Pancreas (tissue), 10 donors: Measurements from ENCODE around the gene ERMP1. TPM values are rescaled to one million over a fixed set of nuclear protein-coding genes. Genes with fewer than 3 reads are reported as not detected.

Source experiments
- ATAC-seq, 4 donors: fragments of 200-7000 bp; cut with Tn5 transposase; one replicate each; pipeline versions ENCODE4 v1.8.0 to v1.9.1; 2020; ENCODE audit warnings: mild to moderate bottlenecking in 4 of 4, moderate library complexity in 4 of 4
- DNase-seq, 6 donors: peaks; one replicate each; pipeline ENCODE4 v3.0.0-alpha.2; 2020
- FAIRE-seq: peaks from 2 replicates; lab custom pipeline; 2012; peaks lifted over from hg19 to GRCh38; lab: Jason Lieb, UNC
- H3K27ac ChIP-seq, 4 donors: fragments of 200-600 bp; sonication (generic); 1 replicate in 3 of 4; 2 replicates in 1 of 4; pipeline versions ENCODE4 v1.5.0 to v1.8.0; 2020
- H3K27me3 ChIP-seq, 4 donors: fragments of 200-600 bp; one replicate each; pipeline ENCODE4 v1.8.0; 2021
- H3K36me3 ChIP-seq, 3 donors: fragments of 200-600 bp; sonication (generic) in 1 of 3; one replicate each; pipeline versions ENCODE4 v1.5.0 to v1.8.0; 2020 to 2021
- H3K4me1 ChIP-seq, 3 donors: fragments of 200-600 bp; one replicate each; pipeline ENCODE4 v1.8.0; 2021
- H3K4me3 ChIP-seq, 4 donors: fragments of 200-600 bp; sonication (generic) in 2 of 4; one replicate each; pipeline versions ENCODE4 v1.5.0 to v1.8.0; 2020 to 2021
- H3K9me3 ChIP-seq, 4 donors: fragments of 200-600 bp; one replicate each; pipeline ENCODE4 v1.8.0; 2021
- WGBS, 2 donors: extraction: QIAGEN DNeasy Blood & Tissue Kit; methylation state at CpG; one replicate each; pipeline ENCODE4 v1.1.7; 2013; 5-methylcytosine and 5-hydroxymethylcytosine counted together
- intact Hi-C, 3 donors: fragments of 100-400 bp; cut with DNase I; formaldehyde crosslinking; loops; one replicate each; pipeline versions ENCODE4 v1.11.1 to v1.14.2; 2022
- polyA plus RNA-seq, 2 donors: library from polyadenylated mRNA; stranded (reverse); fragments of 200-250 nt; gene quantifications; one replicate each; pipeline ENCODE4 v1.2.3, GENCODE V29; 2013
- total RNA-seq, 6 donors: library from RNA; stranded (reverse); fragmentation: NEBNext Ultra II Directional in 4 of 6; extraction: Animal tissue kit (Norgen Biotek cat#: 25700) in 4 of 6; gene quantifications; one replicate each; pipeline versions ENCODE4 v1.2.1 to v1.2.4, GENCODE V29; 2021 to 2023
- TF ChIP-seq, protein P1 (sequence below), 4 donors: fragments of 200-600 bp; sonication (generic) in 3 of 4; IDR thresholded peaks; one replicate each; pipeline versions ENCODE4 v1.5.0 to v1.8.0; 2021; ENCODE audit warnings: antibody characterized with exemption in 4 of 4
- donor health status: healthy with polysubstance abuse.
- donor health status: DM: no; HTN: no; CAD: no; lungs with moderate emphysema.
- donor health status: DM: no; HTN: no; CAD: no.
- donor health status: control.
- donor health status: control.
- donor health status: Bipolar disorder and iron deficiency.
- donor health status: DM: yes; HTN: yes; CAD: no.
- donor health status: DM: no; HTN: no; CAD: no.
- donor health status: DM: no; HTN: no; CAD: no.
- donor health status: DM: yes; HTN: yes; CAD: no.

Gene ERMP1
- total and polyA plus RNA-seq, 8 donors = 2.1 to 15.5 (median 7.7) TPM

DNA sequence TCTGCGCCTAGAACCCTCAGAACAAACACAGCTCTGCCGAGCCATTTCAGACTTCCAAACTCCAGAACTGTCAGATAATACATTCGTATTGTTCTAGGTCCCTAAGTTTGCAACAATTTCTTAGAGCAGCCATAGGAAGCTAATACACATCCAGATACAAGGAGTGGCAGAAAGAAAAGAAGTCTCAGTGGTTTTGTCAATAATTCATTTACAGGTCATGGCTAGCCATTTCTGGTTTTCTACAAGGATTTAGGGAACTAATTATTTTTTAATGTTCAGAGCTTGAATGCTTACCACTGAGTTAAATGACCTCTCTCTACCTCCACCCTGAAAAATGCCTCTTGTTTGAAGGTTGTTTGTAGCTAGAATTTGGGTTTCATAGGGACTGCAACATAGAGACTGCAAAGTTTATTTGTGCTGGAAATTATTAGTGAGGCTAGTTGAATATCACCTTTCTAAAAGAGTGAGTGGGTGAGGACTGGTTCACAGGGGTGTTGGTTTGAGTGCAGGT lies 15.5 kb upstream of the ERMP1 start:
- H3K27ac ChIP-seq = no peak overlapping the region
- no peaks in the 10 kb centered on the region for H3K36me3 ChIP-seq
- H3K4me1 ChIP-seq = no peaks in the 10 kb centered on the region
- TF ChIP-seq, protein P1, sequence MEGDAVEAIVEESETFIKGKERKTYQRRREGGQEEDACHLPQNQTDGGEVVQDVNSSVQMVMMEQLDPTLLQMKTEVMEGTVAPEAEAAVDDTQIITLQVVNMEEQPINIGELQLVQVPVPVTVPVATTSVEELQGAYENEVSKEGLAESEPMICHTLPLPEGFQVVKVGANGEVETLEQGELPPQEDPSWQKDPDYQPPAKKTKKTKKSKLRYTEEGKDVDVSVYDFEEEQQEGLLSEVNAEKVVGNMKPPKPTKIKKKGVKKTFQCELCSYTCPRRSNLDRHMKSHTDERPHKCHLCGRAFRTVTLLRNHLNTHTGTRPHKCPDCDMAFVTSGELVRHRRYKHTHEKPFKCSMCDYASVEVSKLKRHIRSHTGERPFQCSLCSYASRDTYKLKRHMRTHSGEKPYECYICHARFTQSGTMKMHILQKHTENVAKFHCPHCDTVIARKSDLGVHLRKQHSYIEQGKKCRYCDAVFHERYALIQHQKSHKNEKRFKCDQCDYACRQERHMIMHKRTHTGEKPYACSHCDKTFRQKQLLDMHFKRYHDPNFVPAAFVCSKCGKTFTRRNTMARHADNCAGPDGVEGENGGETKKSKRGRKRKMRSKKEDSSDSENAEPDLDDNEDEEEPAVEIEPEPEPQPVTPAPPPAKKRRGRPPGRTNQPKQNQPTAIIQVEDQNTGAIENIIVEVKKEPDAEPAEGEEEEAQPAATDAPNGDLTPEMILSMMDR (IDR thresholded peaks at IDR 0.05) = no peak
- intact Hi-C loops = no loop called here
- no peaks in the 10 kb centered on the region for H3K9me3 ChIP-seq
- WGBS, 2 donors = 67 to 69% methylated on average over 3 of the region's 3 CpGs
- no peak for ATAC-seq
- FAIRE-seq = no peak
- no peak overlapping the region for H3K4me3 ChIP-seq
- no peaks in the 10 kb centered on the region for H3K27me3 ChIP-seq
- no peak for DNase-seq

DNA sequence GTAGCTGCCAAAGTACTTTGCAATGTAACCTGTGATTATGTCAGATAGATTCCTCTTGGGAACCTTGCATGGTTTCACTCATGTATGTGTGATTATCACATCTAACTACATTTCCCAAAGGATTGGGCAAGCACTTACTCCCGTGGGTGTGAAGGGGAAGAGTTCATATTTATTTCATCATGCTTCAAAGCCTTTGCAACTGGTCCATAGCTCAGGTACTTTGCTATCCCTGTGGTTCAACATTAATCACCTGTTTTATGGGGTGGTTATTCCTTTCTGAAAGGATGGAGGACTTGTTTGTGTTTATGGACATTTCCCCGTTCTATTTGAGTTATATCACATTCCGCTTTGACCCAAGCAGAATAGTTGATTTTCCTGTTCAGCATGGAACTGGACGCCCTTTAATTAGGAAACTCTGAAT lies 13.6 kb upstream of the ERMP1 start:
- DNase-seq = no peak
- H3K4me3 ChIP-seq = no peak overlapping the region
- H3K4me1 ChIP-seq = no peaks in the 10 kb centered on the region
- no peaks in the 10 kb centered on the region for H3K9me3 ChIP-seq
- intact Hi-C loops = no loop called here
- no peak for ATAC-seq
- no peaks in the 10 kb centered on the region for H3K27me3 ChIP-seq
- FAIRE-seq = no peak
- H3K36me3 ChIP-seq = no peaks in the 10 kb centered on the region
- TF ChIP-seq, protein P1 (IDR thresholded peaks at IDR 0.05) = no peak
- H3K27ac ChIP-seq = no peak overlapping the region
- 87 to 95% methylated on average over 4 of the region's 4 CpGs for WGBS, 2 donors

DNA sequence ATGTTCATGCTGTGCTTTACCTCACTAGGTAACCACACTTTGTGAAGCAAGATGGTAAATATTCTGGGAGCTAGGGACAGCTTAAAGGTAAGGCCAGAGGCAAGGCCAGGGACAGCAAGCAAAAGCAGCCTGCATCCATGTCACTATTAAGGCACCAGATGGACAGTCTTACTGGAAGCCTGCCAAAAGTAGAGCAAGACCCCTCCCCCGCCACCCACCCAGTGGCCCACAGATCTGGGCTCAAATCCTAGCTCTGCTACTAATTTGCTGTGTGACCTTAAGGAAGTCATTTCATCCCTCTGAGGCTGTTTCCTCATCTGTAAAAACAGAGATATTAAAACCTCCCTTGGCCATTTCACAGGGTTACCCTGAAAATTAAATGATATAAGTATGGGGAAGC lies 13.2 kb upstream of the ERMP1 start:
- TF ChIP-seq, protein P1 (IDR thresholded peaks at IDR 0.05) = no peak
- Histone ChIP-seq H3K36me3 (no peaks in the 10 kb centered on the region), H3K9me3 (no peaks in the 10 kb centered on the region), H3K4me1 (no peaks in the 10 kb centered on the region), H3K4me3 (no peak overlapping the region), H3K27me3 (no peaks in the 10 kb centered on the region), H3K27ac (no peak overlapping the region)
- WGBS, 2 donors = 94 to 100% methylated on average over 1 of the region's 1 CpG
- DNase-seq = no peak
- intact Hi-C loops = no loop called here
- FAIRE-seq = no peak
- no peak for ATAC-seq

DNA sequence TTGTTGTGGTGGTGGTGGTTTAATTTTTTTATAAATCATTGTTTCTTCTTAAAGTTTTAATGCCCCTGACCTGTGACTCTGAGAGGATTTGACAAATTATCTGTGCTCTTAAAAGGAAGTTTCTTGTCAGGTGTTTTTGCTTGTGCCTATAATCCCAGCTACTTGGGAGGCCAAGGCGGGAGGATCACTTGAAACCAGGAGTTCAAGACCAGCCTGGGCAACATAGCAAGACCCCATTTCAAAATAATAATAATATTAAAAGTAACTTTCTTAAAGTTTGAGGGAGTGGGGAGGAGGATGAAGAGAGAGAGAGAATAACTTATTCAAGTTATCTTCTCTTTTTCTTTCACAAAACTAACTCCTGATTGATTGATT lies 12.2 kb upstream of the ERMP1 start:
- H3K27me3 ChIP-seq = no peaks in the 10 kb centered on the region
- intact Hi-C loops = no loop called here
- H3K9me3 ChIP-seq = no peaks in the 10 kb centered on the region
- H3K4me1 ChIP-seq = no peaks in the 10 kb centered on the region
- 87 to 100% methylated on average over 1 of the region's 1 CpG for WGBS, 2 donors
- H3K27ac ChIP-seq = no peak overlapping the region
- H3K36me3 ChIP-seq = no peaks in the 10 kb centered on the region
- TF ChIP-seq, protein P1 (IDR thresholded peaks at IDR 0.05) = no peak
- H3K4me3 ChIP-seq = no peak overlapping the region
- DNase-seq = no peak
- no peak for ATAC-seq
- FAIRE-seq = no peak

DNA sequence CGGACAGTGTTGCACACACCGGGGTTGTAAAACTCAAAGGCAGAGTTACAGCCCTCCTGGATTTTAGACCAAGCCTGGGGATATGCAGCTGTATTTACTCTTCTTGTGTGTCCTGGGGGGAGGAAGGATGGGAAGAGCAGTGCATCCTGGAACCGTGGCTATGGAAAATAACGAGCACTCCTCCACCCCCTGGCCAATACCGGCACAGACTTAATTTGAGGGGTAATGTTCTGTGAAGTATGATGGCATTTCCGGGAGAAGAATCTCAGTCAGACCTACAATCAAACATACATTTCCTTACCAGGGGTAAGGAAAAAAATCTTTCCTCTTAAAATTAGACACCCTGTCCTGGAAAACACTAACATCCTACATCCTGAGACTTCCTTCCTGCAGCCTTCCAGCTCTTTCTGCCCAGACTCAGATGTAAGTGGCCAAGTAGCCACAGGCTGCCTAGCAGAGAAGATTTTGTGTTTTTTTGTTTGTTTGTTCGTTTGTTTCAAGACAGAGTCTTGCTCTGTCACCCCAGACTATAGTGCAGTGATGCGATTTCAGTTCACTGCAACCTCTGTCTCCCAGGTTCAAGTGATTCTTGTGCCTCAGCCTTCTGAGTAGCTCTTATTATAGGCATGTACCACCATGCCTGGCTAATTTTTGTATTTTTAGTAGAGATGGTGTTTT lies 11.0 kb upstream of the ERMP1 start:
- H3K4me1 ChIP-seq = no peaks in the 10 kb centered on the region
- no peaks in the 10 kb centered on the region for H3K27me3 ChIP-seq
- WGBS, 2 donors = 62 to 69% methylated on average over 8 of the region's 8 CpGs
- intact Hi-C loops = no loop called here
- peak in 1 of 4 donors; percentile 22 for ATAC-seq
- H3K36me3 ChIP-seq = no peaks in the 10 kb centered on the region
- no peak overlapping the region for H3K4me3 ChIP-seq
- no peaks in the 10 kb centered on the region for H3K9me3 ChIP-seq
- no peak for DNase-seq
- TF ChIP-seq, protein P1 (IDR thresholded peaks at IDR 0.05) = no peak
- FAIRE-seq = no peak
- no peak overlapping the region for H3K27ac ChIP-seq
